GM18499 (cell line): ENCODE results near the gene NPC1L1.

ENCODE experiments used
- ATAC-seq: cut with Tn5 transposase; IDR thresholded peaks from one replicate; pipeline ENCODE4 v1.9.1; 2021; ENCODE audit warnings: moderate number of reproducible peaks; ENCODE audit not compliant: insufficient read depth, unreplicated experiment

Gene NPC1L1

GRCh38 chr7:44538798-44539668, 2.1 kb downstream of the NPC1L1 start:
- ATAC-seq, result no peak

GRCh38 chr7:44538093-44538797, 2.9 kb downstream of the NPC1L1 start:
- no peak for ATAC-seq

- ATAC-seq, result no peak
Observed at GRCh38 chr7:44537442-44537841, 3.7 kb downstream of the NPC1L1 start.

- no peak for ATAC-seq
Observed at GRCh38 chr7:44536090-44536489, 5.0 kb downstream of the NPC1L1 start.

GRCh38 chr7:44535348-44536064, 5.6 kb downstream of the NPC1L1 start:
- no peak for ATAC-seq

- no peak for ATAC-seq
Observed at GRCh38 chr7:44534501-44534900, 6.6 kb downstream of the NPC1L1 start.

GRCh38 chr7:44534087-44534486, 7.0 kb downstream of the NPC1L1 start:
- no peak for ATAC-seq

- ATAC-seq, result no peak
Observed at GRCh38 chr7:44533301-44534055, 7.7 kb downstream of the NPC1L1 start.

- no peak for ATAC-seq
Observed at GRCh38 chr7:44531421-44532380, 9.4 kb downstream of the NPC1L1 start.

- no peak for ATAC-seq
Observed at GRCh38 chr7:44530990-44531389, 10.1 kb downstream of the NPC1L1 start.

- ATAC-seq, result no peak
Observed at GRCh38 chr7:44524811-44525388, 16.2 kb downstream of the NPC1L1 start.

- ATAC-seq, result no peak
Observed at GRCh38 chr7:44522315-44522714, 18.8 kb downstream of the NPC1L1 start.

GRCh38 chr7:44521347-44522095, 19.6 kb downstream of the NPC1L1 start:
- ATAC-seq, result no peak

GRCh38 chr7:44520574-44520973, 20.6 kb downstream of the NPC1L1 start:
- no peak for ATAC-seq

GRCh38 chr7:44519546-44519945, 21.6 kb downstream of the NPC1L1 start:
- ATAC-seq, result no peak

GRCh38 chr7:44518761-44519160, 22.4 kb downstream of the NPC1L1 start:
- no peak for ATAC-seq

GRCh38 chr7:44517175-44517574, 24.0 kb downstream of the NPC1L1 start:
- ATAC-seq, result no peak

GRCh38 chr7:44515590-44516268, 25.4 kb downstream of the NPC1L1 start:
- no peak for ATAC-seq
